WTC11 (cell line): ENCODE measurements around the gene ARHGDIG. TPM values are rescaled to one million over a fixed set of nuclear protein-coding genes. Genes with fewer than 3 reads are reported as not detected.

Experiments used
- ATAC-seq: fragments of 200-7000 bp; cut with Tn5 transposase; 2 replicates; pipeline ENCODE4 v1.10.0; 2021; ENCODE audit warnings: mild to moderate bottlenecking, moderate library complexity
- CTCF ChIA-PET: fragments of 300-600 bp; sonication (Branson Sonifier 250); formaldehyde crosslinking; loops from one replicate; lab custom pipeline; 2021; ENCODE audit warnings: antibody characterized with exemption; lab: Charles Lee
- POLR2A ChIA-PET: fragments of 350-600 bp; sonication (Branson Sonifier 250); formaldehyde crosslinking; loops from one replicate; lab custom pipeline; 2021; ENCODE audit warnings: antibody characterized with exemption; lab: Charles Lee
- DNase-seq: peaks from one replicate; pipeline ENCODE4 v3.0.0; 2021; ENCODE audit warnings: low spot score
- H3K27ac Mint-ChIP-seq: 2 replicates; pipeline ENCODE4 v1.8.0; 2021; ENCODE audit warnings: mixed read lengths
- H3K27me3 Mint-ChIP-seq: 2 replicates; pipeline ENCODE4 v1.8.0; 2021; ENCODE audit warnings: low read depth, mild to moderate bottlenecking, moderate library complexity, mixed read lengths
- H3K36me3 Mint-ChIP-seq: 2 replicates; pipeline ENCODE4 v1.8.0; 2021; ENCODE audit warnings: mixed read lengths
- H3K4me1 Mint-ChIP-seq: 2 replicates; pipeline ENCODE4 v1.8.0; 2022; ENCODE audit warnings: mixed read lengths
- H3K4me3 Mint-ChIP-seq: 2 replicates; pipeline ENCODE4 v1.8.0; 2021; ENCODE audit warnings: mild to moderate bottlenecking, moderate library complexity, mixed read lengths
- H3K9me3 Mint-ChIP-seq: 2 replicates; pipeline ENCODE4 v1.8.0; 2021; ENCODE audit warnings: mixed read lengths
- ATF1 ChIP-seq: sonication (generic); formaldehyde crosslinking; IDR thresholded peaks from 2 replicates; pipeline ENCODE4 v1.8.1; 2023; ENCODE audit warnings: mild to moderate bottlenecking, moderate library complexity, missing genetic modification reagents
- CBFB ChIP-seq: sonication (generic); formaldehyde crosslinking; IDR thresholded peaks from 2 replicates; pipeline ENCODE4 v1.8.1; 2022; ENCODE audit warnings: mild to moderate bottlenecking, low read depth, missing genetic modification reagents
- CREB1 ChIP-seq: sonication (generic); formaldehyde crosslinking; IDR thresholded peaks from 2 replicates; pipeline ENCODE4 v1.8.0; 2023; ENCODE audit warnings: mild to moderate bottlenecking, missing genetic modification reagents
- HMGXB4 ChIP-seq: sonication (generic); formaldehyde crosslinking; IDR thresholded peaks from 2 replicates; pipeline ENCODE4 v1.8.1; 2023; ENCODE audit warnings: mild to moderate bottlenecking, moderate library complexity, missing genetic modification reagents
- MAX ChIP-seq: sonication (generic); formaldehyde crosslinking; IDR thresholded peaks from 2 replicates; pipeline ENCODE4 v1.8.0; 2022; ENCODE audit warnings: mild to moderate bottlenecking, missing genetic modification reagents
- NFATC4 ChIP-seq: fragments of 250-450 bp; sonication (Bioruptor Pico); IDR thresholded peaks from 2 replicates; pipeline ENCODE4 v1.9.0; 2021; ENCODE audit warnings: mild to moderate bottlenecking
- PRDM15 ChIP-seq: sonication (generic); formaldehyde crosslinking; IDR thresholded peaks from 2 replicates; pipeline ENCODE4 v1.8.0; 2022; ENCODE audit warnings: missing genetic modification reagents
- RELA ChIP-seq: sonication (generic); formaldehyde crosslinking; IDR thresholded peaks from 2 replicates; pipeline ENCODE4 v1.8.1; 2022; ENCODE audit warnings: missing genetic modification reagents, mild to moderate bottlenecking, borderline replicate concordance
- TEAD1 ChIP-seq: sonication (generic); formaldehyde crosslinking; IDR thresholded peaks from 2 replicates; pipeline ENCODE4 v1.8.0; 2022; ENCODE audit warnings: mild to moderate bottlenecking, missing genetic modification reagents
- TP53 ChIP-seq: sonication (generic); formaldehyde crosslinking; IDR thresholded peaks from 2 replicates; pipeline ENCODE4 v1.8.1; 2023; ENCODE audit warnings: mild to moderate bottlenecking, missing genetic modification reagents
- ZNF219 ChIP-seq: sonication (generic); formaldehyde crosslinking; IDR thresholded peaks from 2 replicates; pipeline ENCODE4 v1.8.0; 2023; ENCODE audit warnings: missing genetic modification reagents, mild to moderate bottlenecking, borderline replicate concordance
- ZNF263 ChIP-seq: sonication (generic); formaldehyde crosslinking; IDR thresholded peaks from 2 replicates; pipeline ENCODE4 v1.8.1; 2022; ENCODE audit warnings: low read depth, mild to moderate bottlenecking, moderate library complexity, missing genetic modification reagents
- ZNF671 ChIP-seq: fragments of 250-450 bp; sonication (Bioruptor Pico); IDR thresholded peaks from 2 replicates; pipeline ENCODE4 v1.8.0; 2021; ENCODE audit warnings: mild to moderate bottlenecking
- total RNA-seq: library from RNA; stranded (reverse); gene quantifications from 3 replicates; pipeline ENCODE4 v1.2.3, GENCODE V29; 2021
- TF ChIP-seq, protein P1 (sequence below): sonication (generic); formaldehyde crosslinking; IDR thresholded peaks from 2 replicates; pipeline ENCODE4 v1.8.1; 2023; ENCODE audit warnings: mild to moderate bottlenecking, missing genetic modification reagents
- TF ChIP-seq, protein P2 (sequence below): sonication (generic); formaldehyde crosslinking; IDR thresholded peaks from 2 replicates; pipeline ENCODE4 v1.8.1; 2022; ENCODE audit warnings: mild to moderate bottlenecking, missing genetic modification reagents, moderate library complexity, borderline replicate concordance
- TF ChIP-seq, protein P3 (sequence below): sonication (generic); formaldehyde crosslinking; IDR thresholded peaks from 2 replicates; pipeline ENCODE4 v1.8.1; 2023; ENCODE audit warnings: mild to moderate bottlenecking, missing genetic modification reagents
- TF ChIP-seq, protein P4 (sequence below): sonication (generic); formaldehyde crosslinking; IDR thresholded peaks from 2 replicates; pipeline ENCODE4 v1.8.0; 2023; ENCODE audit warnings: mild to moderate bottlenecking, missing genetic modification reagents

Gene ARHGDIG
- total RNA-seq, 1 experiment from 2014 or later, result 4.0 TPM

DNA sequence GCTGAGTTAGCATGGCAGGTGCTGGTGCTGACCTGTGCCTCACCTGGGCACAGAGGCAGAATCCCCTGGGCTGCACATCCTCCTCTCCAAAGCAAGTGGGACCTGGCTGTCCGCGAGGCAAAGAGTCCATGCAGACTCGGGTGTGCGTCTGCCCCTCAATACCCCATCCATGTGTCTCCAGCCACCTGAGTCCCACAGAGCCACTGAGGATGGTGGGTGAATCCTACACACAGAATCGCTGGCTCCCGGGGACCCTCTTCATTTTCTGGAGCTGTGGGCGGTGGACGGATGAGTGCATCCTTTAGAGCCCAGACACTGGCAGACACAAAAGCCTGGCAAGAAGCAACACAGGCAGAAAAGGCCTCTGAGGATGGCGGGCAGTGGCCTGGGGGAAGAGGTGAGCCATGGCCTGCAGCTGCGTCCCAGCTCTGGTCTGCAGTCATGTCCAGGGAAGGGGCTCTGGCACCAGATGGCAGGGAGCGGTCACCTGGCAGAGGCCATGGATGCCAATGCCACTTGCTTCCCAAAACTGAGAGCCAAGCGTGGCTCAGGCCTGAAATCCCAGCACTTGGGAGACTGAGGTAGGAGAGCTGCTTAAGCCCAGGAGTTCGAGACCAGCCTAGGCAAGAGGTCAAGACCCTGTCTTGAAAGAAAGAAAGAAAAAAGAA lies 42.2 kb downstream of the ARHGDIG start (continued):
- TF ChIP-seq, protein P1, sequence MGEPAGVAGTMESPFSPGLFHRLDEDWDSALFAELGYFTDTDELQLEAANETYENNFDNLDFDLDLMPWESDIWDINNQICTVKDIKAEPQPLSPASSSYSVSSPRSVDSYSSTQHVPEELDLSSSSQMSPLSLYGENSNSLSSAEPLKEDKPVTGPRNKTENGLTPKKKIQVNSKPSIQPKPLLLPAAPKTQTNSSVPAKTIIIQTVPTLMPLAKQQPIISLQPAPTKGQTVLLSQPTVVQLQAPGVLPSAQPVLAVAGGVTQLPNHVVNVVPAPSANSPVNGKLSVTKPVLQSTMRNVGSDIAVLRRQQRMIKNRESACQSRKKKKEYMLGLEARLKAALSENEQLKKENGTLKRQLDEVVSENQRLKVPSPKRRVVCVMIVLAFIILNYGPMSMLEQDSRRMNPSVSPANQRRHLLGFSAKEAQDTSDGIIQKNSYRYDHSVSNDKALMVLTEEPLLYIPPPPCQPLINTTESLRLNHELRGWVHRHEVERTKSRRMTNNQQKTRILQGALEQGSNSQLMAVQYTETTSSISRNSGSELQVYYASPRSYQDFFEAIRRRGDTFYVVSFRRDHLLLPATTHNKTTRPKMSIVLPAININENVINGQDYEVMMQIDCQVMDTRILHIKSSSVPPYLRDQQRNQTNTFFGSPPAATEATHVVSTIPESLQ (CRISPR knock-in tag), result no peak
- TF ChIP-seq NFATC4 (CRISPR knock-in tag) (no peak), HMGXB4 (no peak), TP53 (CRISPR knock-in tag) (no peak), MAX (no peak), TEAD1 (no peak)

- TF ChIP-seq ZNF219 (CRISPR knock-in tag) (no peak), MAX (no peak), ZNF671 (no peak), PRDM15 (no peak), RELA (CRISPR knock-in tag) (no peak), CREB1 (CRISPR knock-in tag) (no peak), ATF1 (CRISPR knock-in tag) (no peak), ZNF263 (CRISPR knock-in tag) (no peak), CBFB (CRISPR knock-in tag) (no peak)
- TF ChIP-seq, protein P2, sequence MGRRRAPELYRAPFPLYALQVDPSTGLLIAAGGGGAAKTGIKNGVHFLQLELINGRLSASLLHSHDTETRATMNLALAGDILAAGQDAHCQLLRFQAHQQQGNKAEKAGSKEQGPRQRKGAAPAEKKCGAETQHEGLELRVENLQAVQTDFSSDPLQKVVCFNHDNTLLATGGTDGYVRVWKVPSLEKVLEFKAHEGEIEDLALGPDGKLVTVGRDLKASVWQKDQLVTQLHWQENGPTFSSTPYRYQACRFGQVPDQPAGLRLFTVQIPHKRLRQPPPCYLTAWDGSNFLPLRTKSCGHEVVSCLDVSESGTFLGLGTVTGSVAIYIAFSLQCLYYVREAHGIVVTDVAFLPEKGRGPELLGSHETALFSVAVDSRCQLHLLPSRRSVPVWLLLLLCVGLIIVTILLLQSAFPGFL (CRISPR knock-in tag), result no peak
- TF ChIP-seq, protein P3, sequence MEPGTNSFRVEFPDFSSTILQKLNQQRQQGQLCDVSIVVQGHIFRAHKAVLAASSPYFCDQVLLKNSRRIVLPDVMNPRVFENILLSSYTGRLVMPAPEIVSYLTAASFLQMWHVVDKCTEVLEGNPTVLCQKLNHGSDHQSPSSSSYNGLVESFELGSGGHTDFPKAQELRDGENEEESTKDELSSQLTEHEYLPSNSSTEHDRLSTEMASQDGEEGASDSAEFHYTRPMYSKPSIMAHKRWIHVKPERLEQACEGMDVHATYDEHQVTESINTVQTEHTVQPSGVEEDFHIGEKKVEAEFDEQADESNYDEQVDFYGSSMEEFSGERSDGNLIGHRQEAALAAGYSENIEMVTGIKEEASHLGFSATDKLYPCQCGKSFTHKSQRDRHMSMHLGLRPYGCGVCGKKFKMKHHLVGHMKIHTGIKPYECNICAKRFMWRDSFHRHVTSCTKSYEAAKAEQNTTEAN (CRISPR knock-in tag), result no peak
- TF ChIP-seq, protein P4, sequence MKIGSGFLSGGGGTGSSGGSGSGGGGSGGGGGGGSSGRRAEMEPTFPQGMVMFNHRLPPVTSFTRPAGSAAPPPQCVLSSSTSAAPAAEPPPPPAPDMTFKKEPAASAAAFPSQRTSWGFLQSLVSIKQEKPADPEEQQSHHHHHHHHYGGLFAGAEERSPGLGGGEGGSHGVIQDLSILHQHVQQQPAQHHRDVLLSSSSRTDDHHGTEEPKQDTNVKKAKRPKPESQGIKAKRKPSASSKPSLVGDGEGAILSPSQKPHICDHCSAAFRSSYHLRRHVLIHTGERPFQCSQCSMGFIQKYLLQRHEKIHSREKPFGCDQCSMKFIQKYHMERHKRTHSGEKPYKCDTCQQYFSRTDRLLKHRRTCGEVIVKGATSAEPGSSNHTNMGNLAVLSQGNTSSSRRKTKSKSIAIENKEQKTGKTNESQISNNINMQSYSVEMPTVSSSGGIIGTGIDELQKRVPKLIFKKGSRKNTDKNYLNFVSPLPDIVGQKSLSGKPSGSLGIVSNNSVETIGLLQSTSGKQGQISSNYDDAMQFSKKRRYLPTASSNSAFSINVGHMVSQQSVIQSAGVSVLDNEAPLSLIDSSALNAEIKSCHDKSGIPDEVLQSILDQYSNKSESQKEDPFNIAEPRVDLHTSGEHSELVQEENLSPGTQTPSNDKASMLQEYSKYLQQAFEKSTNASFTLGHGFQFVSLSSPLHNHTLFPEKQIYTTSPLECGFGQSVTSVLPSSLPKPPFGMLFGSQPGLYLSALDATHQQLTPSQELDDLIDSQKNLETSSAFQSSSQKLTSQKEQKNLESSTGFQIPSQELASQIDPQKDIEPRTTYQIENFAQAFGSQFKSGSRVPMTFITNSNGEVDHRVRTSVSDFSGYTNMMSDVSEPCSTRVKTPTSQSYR (CRISPR knock-in tag), result no peak
- Mint-ChIP-seq H3K4me1 (peaks cover 19% of the 10 kb centered on the region), H3K4me3 (no peak overlapping the region), H3K9me3 (no peaks in the 10 kb centered on the region), H3K27me3 (no peaks in the 10 kb centered on the region), H3K27ac (no peak overlapping the region), H3K36me3 (peaks cover under 1% of the 10 kb centered on the region; the same call in 1 of the 2 replicates)
- ChIA-PET POLR2A (interaction anchor here (0.6 kb wide), 1 partner anchor 943 kb away, joined by 3 read pairs; no protein-coding TSS in a partner anchor), CTCF (interaction anchor here (0.5 to 1.1 kb wide), 2 partner anchors 29 to 1577 kb away, joined by 4 to 8 read pairs; no protein-coding TSS in a partner anchor)
- ATAC-seq, result no peak
- no peak for DNase-seq
Measured at GRCh38 chr16:324201-324450, 43.7 kb downstream of the ARHGDIG start.
